Peyer's patch (tissue), 4 donors: ENCODE data around the gene PLAC8L1.

Experiments
- CTCF ChIP-seq, 6 experiments: fragments of 450-650 bp in 4 of 6; fragments of 200-600 bp in 2 of 6; sonication (generic) in 1 of 6; IDR thresholded peaks; one replicate each; pipeline ENCODE4 v1.5.1; 2017 to 2019; ENCODE audit warnings: antibody characterized with exemption in 6 of 6, mild to moderate bottlenecking in 3 of 6, moderate library complexity in 1 of 6
- POLR2A ChIP-seq, 2 donors: fragments of 450-650 bp; IDR thresholded peaks; one replicate each; pipeline ENCODE4 v1.5.1; 2017; ENCODE audit warnings: antibody characterized with exemption in 2 of 2, mild to moderate bottlenecking in 2 of 2, moderate library complexity in 2 of 2

- TF ChIP-seq CTCF (IDR thresholded peaks at IDR 0.05) (no peak), POLR2A (IDR thresholded peaks at IDR 0.05) (no peak)
Observed at GRCh38 chr5:146076028-146076427, 29.3 kb downstream of the PLAC8L1 start.
